LoVo (cell line): ENCODE data around the gene TRAF4.
"Not testable (repeated sequence)": the region's sequence is repeated elsewhere in the genome, so short reads cannot be mapped to it uniquely, and the experiment has no call there.

ENCODE experiments used
- DNase-seq: peaks from one replicate; pipeline ENCODE4 v3.0.0-alpha.2; 2016; ENCODE audit warnings: low spot score

Gene TRAF4

DNA sequence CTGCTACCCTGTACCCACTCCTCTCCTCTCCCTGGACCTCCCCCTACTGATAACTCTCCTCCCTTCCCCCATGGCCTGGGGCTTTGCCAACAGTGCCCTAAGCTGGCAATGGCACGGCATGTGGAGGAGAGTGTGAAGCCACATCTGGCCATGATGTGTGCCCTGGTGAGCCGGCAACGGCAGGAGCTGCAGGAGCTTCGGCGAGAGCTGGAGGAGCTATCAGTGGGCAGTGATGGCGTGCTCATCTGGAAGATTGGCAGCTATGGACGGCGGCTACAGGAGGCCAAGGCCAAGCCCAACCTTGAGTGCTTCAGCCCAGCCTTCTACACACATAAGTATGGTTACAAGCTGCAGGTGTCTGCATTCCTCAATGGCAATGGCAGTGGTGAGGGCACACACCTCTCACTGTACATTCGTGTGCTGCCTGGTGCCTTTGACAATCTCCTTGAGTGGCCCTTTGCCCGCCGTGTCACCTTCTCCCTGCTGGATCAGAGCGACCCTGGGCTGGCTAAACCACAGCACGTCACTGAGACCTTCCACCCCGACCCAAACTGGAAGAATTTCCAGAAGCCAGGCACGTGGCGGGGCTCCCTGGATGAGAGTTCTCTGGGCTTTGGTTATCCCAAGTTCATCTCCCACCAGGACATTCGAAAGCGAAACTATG is 5.2 kb downstream of the TRAF4 start:
- no peak for DNase-seq

GRCh38 chr17:28749516-28750177 is 5.8 kb downstream of the TRAF4 start:
- DNase-seq: no peak

- DNase-seq: peak; percentile 93
Observed at GRCh38 chr17:28750178-28751047, 6.6 kb downstream of the TRAF4 start.

DNA sequence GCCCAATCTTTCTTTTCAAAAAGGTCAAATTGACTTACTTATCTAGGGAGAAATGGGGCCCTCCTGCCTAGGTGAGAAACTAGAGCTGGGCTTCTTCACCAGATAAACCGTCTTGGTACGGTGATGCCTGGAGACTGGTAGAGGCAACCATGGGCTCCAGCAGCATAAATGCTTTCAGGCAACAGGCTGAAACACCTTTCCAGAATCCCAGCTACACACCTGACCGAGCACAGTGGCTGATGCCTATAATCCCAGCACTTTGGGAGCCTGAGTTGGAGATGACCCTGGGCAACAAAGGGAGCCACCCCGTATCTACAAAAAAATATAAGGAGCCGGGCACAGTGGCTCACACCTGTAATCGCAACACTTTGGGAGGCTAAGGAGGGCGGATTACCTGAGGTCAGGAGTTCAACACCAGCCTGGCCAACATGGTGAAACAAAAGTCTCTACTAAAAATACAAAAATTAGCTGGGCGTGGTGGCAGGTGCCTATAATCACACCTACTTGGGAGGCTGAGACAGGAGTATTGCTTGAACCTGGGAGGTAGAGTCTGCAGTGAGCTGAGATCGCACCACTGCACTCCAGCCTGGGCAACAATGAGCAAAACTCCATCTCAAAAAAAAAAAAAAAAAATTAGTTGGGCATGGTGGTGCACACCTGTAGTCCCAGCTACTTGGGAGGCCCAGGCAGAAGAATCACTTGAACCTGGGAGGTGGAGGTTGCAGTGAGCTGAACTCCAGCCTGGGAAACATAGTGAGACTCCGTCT is 8.0 kb downstream of the TRAF4 start:
- DNase-seq: no peak

GRCh38 chr17:28755486-28755885 is 11.7 kb downstream of the TRAF4 start:
- no peak for DNase-seq

- no peak for DNase-seq
Observed at GRCh38 chr17:28756049-28756804, 12.4 kb downstream of the TRAF4 start.

DNA sequence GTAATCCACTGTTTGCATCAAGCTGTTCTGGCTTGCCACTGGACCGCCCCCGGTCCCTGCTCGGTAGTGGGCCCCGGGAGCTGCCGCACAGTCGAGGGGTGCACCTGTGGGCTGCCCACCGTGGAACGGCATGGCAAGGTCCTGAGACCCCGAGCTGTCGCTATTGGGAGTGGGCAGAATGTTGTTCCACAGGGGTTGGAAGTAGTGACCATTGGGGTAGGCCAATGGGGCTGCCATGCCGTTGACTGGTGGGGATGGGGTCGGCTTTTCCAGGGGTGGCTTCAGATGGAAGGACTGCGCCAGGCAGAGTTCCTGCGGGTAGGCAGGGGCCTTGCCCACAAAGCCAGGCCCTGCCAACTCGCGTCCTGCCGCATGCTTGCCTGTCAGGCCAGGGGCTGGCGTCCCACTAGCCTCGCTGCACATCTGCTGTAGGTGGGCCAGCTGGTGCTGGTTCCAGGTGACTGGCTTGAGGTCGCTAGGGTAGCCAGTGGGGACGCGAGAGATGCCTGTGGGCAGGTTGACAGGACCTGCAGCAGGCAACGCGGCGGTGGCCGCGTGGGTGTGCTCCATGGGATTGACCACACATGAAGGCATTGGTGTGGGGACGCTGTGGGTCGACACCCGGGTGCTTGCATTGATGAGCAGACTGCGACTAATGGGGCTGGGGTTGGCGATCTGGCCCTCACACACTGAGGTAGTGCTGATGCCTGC is 14.8 kb downstream of the TRAF4 start:
- DNase-seq: no peak

DNA sequence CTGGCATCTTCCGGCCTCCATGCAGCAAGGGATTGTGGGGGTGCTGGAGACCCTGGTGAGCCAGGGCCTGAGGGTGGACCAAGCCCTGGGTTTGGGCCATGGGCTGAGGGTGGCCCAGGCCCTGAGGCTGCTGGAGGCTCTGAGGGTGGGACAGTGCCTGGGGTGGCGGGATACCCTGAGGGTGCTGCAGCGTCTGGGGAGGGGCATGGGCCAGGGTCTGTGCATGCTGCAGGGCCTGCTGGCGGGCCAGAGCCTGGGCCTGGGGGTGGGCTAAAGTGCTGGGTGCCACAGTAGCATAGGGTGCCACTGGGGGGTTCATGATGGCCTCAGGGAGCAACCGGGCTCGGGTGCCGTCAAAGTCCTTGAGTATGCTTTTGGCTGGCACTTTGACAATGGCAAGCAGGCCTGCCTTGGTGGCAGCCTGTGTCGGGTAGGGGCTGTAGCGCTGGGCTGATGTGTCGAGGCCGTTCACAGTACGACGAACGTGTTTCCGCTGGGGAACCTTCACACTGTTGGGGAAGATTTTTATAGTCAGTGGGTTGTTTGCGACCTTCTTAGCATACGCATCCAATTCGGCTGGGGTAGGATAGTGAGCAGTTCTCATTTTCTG is 15.6 kb downstream of the TRAF4 start:
- no peak for DNase-seq

DNA sequence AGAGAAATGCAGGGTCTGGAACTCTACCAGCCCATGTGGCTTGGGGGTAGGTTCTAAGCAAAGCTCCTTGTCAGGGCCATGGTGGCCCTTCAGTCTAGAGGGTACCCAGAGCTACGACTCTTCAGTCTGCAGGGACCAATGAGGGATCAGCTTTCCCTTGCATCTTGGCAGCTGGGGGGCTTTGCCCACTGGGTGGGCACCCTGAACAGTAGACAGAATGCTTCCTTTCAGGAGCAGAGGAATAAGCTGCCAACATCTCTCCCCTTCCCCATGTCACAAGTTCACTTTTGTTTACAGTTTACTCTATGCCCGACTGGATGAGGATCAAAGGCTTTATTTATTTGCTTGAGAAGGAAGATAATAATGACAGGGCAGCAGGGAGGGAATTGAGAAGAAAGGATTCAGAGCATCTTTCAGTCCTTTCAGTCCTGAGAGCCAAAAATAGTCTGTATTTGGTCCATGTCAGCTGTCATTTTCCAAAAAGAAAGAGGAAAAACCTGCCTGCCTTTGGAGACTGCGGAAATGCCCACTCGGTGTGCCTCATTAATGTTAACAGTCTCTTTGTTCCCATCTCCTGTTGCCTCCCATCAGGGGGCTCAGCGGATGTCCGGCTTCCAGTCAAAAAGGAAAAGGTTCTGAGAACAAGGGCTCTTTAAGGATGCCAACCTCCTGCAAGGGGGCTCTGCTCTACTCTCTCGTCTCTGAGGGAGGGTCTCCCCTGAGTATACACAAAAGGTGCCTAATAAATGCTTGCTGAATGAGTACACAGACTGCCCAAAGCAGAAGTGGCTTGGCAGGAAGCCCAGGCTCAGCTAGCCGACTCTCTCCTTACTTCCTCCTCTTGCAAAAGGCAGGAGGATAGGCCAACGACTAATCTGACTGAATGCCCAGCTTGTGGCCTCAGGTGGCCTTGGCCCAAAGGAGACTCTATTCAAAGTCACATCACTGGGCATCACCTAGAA is 17.1 kb downstream of the TRAF4 start:
- no peak for DNase-seq

- no peak for DNase-seq
Observed at GRCh38 chr17:28763137-28763799, 19.5 kb downstream of the TRAF4 start.

DNA sequence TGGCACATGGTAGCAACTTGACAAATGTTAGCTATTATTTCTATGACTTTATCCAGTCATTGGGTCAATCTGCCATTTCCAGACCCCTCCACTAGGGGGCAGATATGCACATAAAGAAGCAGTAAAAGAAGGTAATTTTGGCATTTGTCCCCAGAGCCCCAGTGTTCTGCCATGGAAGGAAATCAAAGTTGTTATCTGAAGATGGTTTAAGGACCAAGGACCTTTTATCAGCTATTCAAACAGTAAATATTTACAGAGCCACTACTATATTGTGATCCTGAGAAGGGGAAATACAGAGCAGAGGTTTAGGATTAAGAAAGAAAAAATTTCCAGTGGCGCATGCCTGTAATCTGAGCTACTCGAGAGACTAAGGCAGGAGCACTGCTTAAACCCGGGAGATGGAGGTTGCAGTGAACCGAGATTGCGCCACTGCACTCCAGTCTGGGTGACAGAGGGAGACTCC is 20.0 kb downstream of the TRAF4 start:
- DNase-seq: peak; percentile 57

GRCh38 chr17:28765038-28765437 is 21.2 kb downstream of the TRAF4 start:
- DNase-seq: no peak

GRCh38 chr17:28773736-28774135 is 29.9 kb downstream of the TRAF4 start:
- no peak for DNase-seq

GRCh38 chr17:28774206-28774605 is 30.4 kb downstream of the TRAF4 start:
- DNase-seq: no peak

DNA sequence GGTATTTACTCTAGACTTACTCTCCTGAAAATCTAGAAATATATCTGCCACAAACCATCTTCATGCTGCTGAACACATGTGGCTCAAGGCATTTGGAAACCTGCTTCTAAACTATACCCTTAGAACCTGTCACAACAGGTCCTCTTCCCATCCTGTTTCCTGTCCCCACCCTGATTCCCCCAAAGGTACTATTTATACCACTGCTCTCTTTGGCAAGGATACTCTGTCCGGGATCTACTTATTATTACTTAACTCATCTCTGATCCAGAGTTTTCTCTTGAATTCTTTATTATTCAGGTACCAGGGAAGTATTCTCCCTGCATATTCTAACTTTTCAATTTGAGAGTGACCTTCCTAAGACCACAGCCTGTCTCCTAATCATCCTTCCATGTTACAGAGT is 33.4 kb downstream of the TRAF4 start:
- DNase-seq: no peak

DNA sequence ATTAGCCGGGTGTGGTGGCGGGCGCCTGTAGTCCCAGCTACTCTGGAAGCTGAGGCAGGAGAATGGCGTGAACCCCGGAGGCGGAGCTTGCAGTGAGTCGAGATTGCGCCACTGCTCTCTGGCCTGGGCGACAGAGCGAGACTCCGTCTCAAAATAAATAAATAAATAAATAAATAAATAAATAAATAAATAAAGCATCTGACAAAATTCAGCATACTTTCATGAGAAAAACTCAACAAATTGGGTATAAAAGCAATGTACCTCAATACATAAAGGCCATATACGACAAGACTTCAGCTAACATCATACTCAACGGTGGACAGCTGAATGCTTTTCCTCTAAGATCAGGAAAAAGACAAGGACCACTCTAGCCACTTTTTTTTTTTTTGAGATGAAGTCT is 35.8 kb downstream of the TRAF4 start:
- not testable (repeated sequence) for DNase-seq

GRCh38 chr17:28783161-28783560 is 39.4 kb downstream of the TRAF4 start:
- DNase-seq: no peak

- no peak for DNase-seq
Observed at GRCh38 chr17:28788100-28788499, 44.3 kb downstream of the TRAF4 start.
